Fibroblast of skin of left quadriceps (primary cell): ENCODE results near the gene ITGAE.
"Not testable (repeated sequence)": the region's sequence is repeated elsewhere in the genome, so short reads cannot be mapped to it uniquely, and the experiment has no call there.

Source experiments
- DNase-seq, 2 experiments: peaks; one replicate each; pipeline ENCODE4 v3.0.0-alpha.2; 2013; ENCODE audit warnings: low read depth in 2 of 2

The ITGAE gene

GRCh38 chr17:3800362-3801271 lies at the start of gene ITGAE:
Gene ITGAE, minus strand, starts transcription at chr17:3801188. Its CDS starts 44 bp downstream, at chr17:3801144.
- no peak for DNase-seq

GRCh38 chr17:3848229-3848835 lies 47.3 kb upstream of the ITGAE start:
- no peak for DNase-seq

GRCh38 chr17:3847165-3847670 lies 46.2 kb upstream of the ITGAE start:
- DNase-seq, result no peak

DNA sequence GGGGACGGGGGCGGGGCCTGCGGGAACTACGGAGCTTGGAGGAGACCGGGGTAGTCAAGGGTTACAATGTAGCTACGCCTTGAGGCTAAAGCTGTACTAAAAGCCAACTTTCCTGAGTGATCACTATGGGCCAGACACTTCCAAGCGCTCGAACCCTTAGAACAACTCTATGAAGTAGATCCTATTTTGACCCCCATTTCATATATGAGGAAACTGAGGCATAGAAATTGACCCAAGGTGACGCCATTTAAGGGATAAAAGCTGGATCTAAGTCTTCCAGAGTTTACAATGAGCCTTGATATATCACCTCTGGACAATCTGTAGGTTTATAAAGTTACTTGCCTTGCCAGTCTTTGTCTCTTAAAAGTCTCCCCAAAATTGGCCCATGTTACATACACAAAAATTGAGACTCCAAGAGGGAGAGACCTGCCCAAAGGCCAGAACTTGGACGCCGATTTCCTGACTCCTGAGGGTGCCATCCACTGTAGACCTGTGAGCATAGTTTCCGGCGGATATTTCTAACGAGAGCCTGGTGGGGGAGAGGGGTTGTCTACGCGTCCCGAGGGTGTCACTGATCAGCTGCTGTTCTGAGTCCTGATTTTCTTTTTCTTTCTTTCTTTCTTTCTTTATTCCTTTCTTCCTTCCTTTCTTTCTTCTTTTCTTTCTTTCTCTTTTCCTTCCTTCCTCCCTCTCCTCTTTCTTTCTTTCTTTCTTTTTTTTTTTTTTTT lies 45.6 kb upstream of the ITGAE start:
- no peak for DNase-seq

GRCh38 chr17:3845621-3846436 lies 44.8 kb upstream of the ITGAE start, which contains the start of gene NCBP3:
Gene NCBP3, minus strand, starts transcription at chr17:3846246. Its CDS starts 23 bp downstream, at chr17:3846223.
- peak; percentile 87 to 88 for DNase-seq

- no peak for DNase-seq
Measured at GRCh38 chr17:3845291-3845620, 44.3 kb upstream of the ITGAE start.

GRCh38 chr17:3844556-3844955 lies 43.6 kb upstream of the ITGAE start:
- DNase-seq, result not testable (repeated sequence)

DNA sequence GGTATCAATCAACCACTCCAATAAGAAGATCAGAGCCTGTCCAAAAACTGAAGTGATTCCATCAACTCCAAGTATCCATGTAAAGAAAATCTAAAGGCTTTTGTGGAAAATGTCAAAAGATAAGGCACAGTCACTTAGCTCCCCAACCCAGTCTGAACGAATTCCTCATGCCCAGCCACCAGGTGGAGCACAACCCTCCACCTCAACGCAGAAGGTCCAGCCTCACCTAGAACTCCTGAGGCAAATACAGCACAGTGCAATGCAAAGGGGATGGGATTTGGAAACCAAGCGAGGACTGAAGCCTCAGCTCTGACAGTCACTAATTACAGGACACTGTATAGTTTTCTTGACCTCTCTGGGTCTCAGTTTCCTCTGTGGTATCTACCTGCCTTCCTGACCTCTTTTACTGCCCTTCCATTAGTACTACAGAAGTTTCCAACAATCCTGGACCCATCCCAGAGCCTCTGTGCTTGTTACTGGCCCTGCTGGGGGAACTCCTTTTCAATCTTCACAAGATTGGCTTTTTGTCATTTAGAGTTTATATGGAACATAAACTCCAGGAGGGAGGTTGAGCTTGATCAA lies 43.0 kb upstream of the ITGAE start:
- DNase-seq, result no peak

DNA sequence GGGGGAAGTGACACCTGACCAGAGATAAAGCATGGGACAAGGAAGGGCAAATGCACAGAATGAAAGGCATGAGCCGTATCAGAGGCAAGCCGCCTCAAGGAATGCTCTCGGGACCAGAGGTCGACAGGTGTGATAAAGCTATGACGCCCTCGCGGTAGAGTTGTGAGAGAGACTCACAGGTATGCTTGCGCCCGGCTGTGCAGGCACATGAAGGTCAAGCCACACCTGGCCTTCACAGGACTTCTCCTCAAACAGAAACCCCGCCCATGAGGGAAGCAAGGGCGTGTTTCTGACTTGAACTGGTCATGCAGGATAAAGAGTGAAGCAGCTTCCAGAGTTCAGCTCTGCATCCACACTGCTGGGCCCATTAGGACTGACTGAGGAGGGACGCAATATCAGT lies 37.2 kb upstream of the ITGAE start:
- DNase-seq, result no peak

GRCh38 chr17:3836551-3836950 lies 35.6 kb upstream of the ITGAE start:
- no peak for DNase-seq

GRCh38 chr17:3835410-3836229 lies 34.6 kb upstream of the ITGAE start:
- DNase-seq, result no peak

GRCh38 chr17:3834811-3835210 lies 33.8 kb upstream of the ITGAE start:
- no peak for DNase-seq

- no peak for DNase-seq
Measured at GRCh38 chr17:3828852-3829232, 27.9 kb upstream of the ITGAE start.

GRCh38 chr17:3828151-3828851 lies 27.3 kb upstream of the ITGAE start:
- peak; percentile 23 for DNase-seq

GRCh38 chr17:3827124-3827773 lies 26.3 kb upstream of the ITGAE start:
- DNase-seq, result peak; percentile 47 to 49

DNA sequence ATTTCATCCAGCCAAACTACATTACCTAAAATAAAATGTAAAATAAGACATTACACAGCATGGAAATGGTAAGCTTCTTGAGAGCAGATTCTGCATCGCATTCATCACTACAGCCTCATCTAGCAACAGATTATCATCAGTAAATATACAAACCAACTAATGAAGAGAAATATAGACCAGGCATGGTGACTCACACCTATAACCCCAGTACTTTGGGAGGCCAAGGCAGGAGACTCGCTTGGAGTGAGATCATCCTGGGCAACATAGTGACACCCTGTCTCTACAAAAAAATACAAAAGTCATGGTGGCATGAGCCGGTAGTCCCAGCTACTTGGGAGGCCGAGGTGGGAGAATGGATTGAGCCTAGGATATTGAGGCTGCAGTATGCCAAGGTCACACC lies 25.2 kb upstream of the ITGAE start:
- DNase-seq, result no peak

DNA sequence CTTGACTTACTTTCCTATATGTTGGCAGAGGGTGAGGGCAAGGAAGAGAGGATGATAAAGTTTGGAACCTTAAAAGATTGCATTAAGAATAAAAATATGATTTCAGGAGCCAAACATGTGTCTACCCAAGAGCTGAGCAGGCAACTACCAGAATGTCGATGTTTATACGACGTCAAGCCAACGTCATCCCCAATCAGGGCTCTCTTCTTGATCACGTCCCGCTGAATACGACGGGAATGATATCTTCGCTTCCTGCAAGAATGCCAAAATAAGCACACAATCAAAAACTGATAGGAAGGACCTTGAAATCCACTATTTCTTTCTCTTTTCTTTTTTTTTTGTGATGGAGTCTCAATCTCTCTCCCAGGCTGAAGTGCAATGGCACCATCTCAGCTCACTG lies 20.1 kb upstream of the ITGAE start:
- no peak for DNase-seq

- no peak for DNase-seq
Measured at GRCh38 chr17:3818786-3819185, 17.8 kb upstream of the ITGAE start.
